Activated naive CD4-positive, alpha-beta T cell treated with anti-CD3 and anti-CD28 coated beads, Interleukin-2, amount 50 U/mL, for 24 hours (primary cell): Measurements from ENCODE around the gene ASF1B.
"Not testable (repeated sequence)": the region's sequence is repeated elsewhere in the genome, so short reads cannot be mapped to it uniquely, and the experiment has no call there.

Source experiments
- H3K27ac Mint-ChIP-seq: one replicate; pipeline ENCODE4 v1.8.0; 2021; ENCODE audit warnings: mild to moderate bottlenecking, mixed read lengths
- H3K27me3 Mint-ChIP-seq: one replicate; pipeline ENCODE4 v1.8.0; 2021; ENCODE audit warnings: mixed read lengths
- H3K36me3 Mint-ChIP-seq: one replicate; pipeline ENCODE4 v1.8.0; 2021; ENCODE audit warnings: mixed read lengths
- H3K4me1 Mint-ChIP-seq: one replicate; pipeline ENCODE4 v1.8.0; 2021; ENCODE audit warnings: mixed read lengths
- H3K4me3 Mint-ChIP-seq: one replicate; pipeline ENCODE4 v1.8.0; 2021; ENCODE audit warnings: mild to moderate bottlenecking, mixed read lengths
- H3K9me3 Mint-ChIP-seq: one replicate; pipeline ENCODE4 v1.8.0; 2021; ENCODE audit warnings: mixed read lengths

Gene ASF1B

GRCh38 chr19:14136509-14137281, at the start of gene ASF1B:
Gene ASF1B (minus strand): TSS chr19:14136589. CDS start chr19:14136456, 133 bp downstream.
- Mint-ChIP-seq H3K4me1 (peaks cover 32% of the 10 kb centered on the region), H3K9me3 (no peaks in the 10 kb centered on the region), H3K27me3 (no peaks in the 10 kb centered on the region), H3K36me3 (peaks cover 8% of the 10 kb centered on the region), H3K4me3 (peak within 1 kb of the TSS; percentile 89), H3K27ac (peak within 1 kb of the TSS; percentile 95)

DNA sequence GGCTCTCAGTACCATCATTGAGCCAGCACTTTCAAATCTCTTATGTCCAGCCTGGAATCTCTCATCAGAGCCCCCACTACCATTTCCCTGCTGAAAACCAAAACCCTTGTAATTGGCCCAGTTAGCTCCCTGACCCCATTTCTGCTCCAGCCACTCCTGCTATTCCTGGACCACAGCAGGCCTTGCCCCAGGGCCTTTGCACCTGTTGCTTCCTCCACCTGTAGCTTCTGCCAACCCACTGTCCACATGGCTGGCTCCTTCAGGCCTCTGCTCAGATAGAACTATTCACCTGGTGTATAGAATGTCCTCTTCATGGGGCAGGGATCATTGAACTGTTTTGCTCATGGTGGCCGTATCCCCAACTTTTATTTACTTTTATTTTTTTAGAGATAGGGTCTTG, 49.3 kb upstream of the ASF1B start:
- not testable (repeated sequence) for H3K27me3 Mint-ChIP-seq, H3K4me1 Mint-ChIP-seq, H3K36me3 Mint-ChIP-seq, H3K27ac Mint-ChIP-seq, H3K9me3 Mint-ChIP-seq, H3K4me3 Mint-ChIP-seq

DNA sequence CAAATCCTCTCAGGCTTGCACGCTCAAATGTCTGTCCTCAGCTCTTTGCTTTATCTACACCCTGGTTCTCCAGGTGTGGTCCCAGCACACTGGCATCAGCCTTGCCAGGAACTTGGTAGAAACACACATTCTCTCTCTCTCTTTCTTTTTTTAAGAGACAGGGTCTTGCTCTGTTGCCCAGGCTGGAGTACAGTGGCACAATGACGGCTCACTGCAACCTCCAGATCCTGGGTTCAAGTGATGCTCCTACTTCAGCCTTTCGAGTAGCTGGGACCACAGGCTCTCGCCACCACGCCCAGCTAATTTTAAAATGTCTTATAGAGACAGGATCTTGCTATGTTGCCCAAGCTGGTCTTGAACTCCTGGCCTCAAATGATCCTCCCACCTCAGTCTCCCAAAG, 48.8 kb upstream of the ASF1B start:
- Mint-ChIP-seq H3K4me1 (no peaks in the 10 kb centered on the region), H3K36me3 (peaks cover 2% of the 10 kb centered on the region), H3K27ac (no peak overlapping the region), H3K27me3 (no peaks in the 10 kb centered on the region), H3K4me3 (no peak overlapping the region), H3K9me3 (no peaks in the 10 kb centered on the region)

DNA sequence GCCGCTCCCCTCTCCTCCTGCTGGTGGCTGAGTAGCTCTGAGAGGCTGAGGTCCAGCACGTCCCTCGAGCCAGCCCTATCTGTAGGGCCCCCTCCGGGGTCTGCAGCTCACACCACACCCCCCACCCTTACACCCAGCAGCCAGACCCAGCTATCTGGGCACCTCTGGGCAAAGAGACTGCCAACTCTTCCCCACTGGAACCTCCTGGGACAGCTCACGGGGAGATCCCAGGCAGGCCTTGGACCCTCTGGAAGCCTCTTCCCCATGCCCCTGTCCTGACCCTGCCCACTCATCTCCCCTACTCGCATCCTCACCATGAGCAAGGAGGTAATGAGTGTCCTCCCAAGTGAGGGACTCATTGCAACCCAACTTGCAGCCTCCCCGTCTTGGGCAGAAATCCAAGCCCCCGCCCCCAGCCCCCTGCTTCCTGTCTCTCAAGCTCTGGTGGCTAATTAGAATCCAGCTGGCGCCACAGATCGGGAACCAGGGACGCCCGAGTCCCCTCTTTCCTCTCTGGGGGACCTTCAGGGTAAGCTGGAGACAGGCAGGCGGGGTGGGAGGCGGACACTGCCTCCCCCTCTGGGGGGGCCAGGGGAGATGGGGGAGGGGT, 47.5 kb upstream of the ASF1B start:
- no peaks in the 10 kb centered on the region for H3K36me3 Mint-ChIP-seq
- no peak overlapping the region for H3K27ac Mint-ChIP-seq
- no peaks in the 10 kb centered on the region for H3K9me3 Mint-ChIP-seq
- no peaks in the 10 kb centered on the region for H3K4me1 Mint-ChIP-seq
- no peaks in the 10 kb centered on the region for H3K27me3 Mint-ChIP-seq
- H3K4me3 Mint-ChIP-seq, result no peak overlapping the region

DNA sequence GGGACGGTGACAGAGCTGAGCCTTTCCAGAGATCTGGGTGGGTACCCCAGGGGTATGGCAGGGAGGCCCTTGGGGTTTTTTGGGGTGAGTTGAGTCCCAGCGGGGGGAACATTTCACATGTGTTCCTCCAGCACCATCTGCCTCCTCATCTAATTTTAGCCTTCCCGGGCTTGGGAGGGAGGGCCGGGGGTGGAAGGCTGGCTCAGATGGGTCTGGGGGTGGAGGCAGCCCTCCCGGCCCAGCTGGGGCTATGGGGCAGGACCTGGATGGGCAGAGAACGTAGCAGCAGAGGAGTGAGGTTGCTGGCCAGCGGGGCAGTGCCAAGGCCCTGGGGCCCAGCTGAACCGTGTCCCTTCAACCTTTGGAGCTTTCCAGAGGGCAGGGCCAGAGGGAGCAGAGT, 46.1 kb upstream of the ASF1B start:
- no peaks in the 10 kb centered on the region for H3K4me1 Mint-ChIP-seq
- no peaks in the 10 kb centered on the region for H3K27me3 Mint-ChIP-seq
- no peaks in the 10 kb centered on the region for H3K36me3 Mint-ChIP-seq
- no peak overlapping the region for H3K4me3 Mint-ChIP-seq
- H3K9me3 Mint-ChIP-seq, result no peaks in the 10 kb centered on the region
- no peak overlapping the region for H3K27ac Mint-ChIP-seq

GRCh38 chr19:14181906-14182305, 45.5 kb upstream of the ASF1B start:
- H3K4me3 Mint-ChIP-seq, result no peak overlapping the region
- H3K4me1 Mint-ChIP-seq, result no peaks in the 10 kb centered on the region
- H3K27ac Mint-ChIP-seq, result no peak overlapping the region
- H3K36me3 Mint-ChIP-seq, result peaks cover 3% of the 10 kb centered on the region
- H3K9me3 Mint-ChIP-seq, result no peaks in the 10 kb centered on the region
- H3K27me3 Mint-ChIP-seq, result no peaks in the 10 kb centered on the region

GRCh38 chr19:14181199-14181598, 44.8 kb upstream of the ASF1B start:
- not testable (repeated sequence) for H3K36me3 Mint-ChIP-seq, H3K4me3 Mint-ChIP-seq, H3K27me3 Mint-ChIP-seq, H3K27ac Mint-ChIP-seq, H3K9me3 Mint-ChIP-seq, H3K4me1 Mint-ChIP-seq

- Mint-ChIP-seq H3K4me1 (peaks cover 7% of the 10 kb centered on the region), H3K27ac (no peak overlapping the region), H3K36me3 (peaks cover 8% of the 10 kb centered on the region), H3K9me3 (no peaks in the 10 kb centered on the region), H3K4me3 (no peak overlapping the region), H3K27me3 (no peaks in the 10 kb centered on the region)
Observed at GRCh38 chr19:14177496-14178074, 41.2 kb upstream of the ASF1B start.

GRCh38 chr19:14175351-14175792, 39.0 kb upstream of the ASF1B start:
- Mint-ChIP-seq H3K27me3 (no peaks in the 10 kb centered on the region), H3K36me3 (peaks cover 21% of the 10 kb centered on the region), H3K4me3 (no peak overlapping the region), H3K4me1 (peaks cover 7% of the 10 kb centered on the region), H3K27ac (peak overlapping the region; percentile 10), H3K9me3 (no peaks in the 10 kb centered on the region)

DNA sequence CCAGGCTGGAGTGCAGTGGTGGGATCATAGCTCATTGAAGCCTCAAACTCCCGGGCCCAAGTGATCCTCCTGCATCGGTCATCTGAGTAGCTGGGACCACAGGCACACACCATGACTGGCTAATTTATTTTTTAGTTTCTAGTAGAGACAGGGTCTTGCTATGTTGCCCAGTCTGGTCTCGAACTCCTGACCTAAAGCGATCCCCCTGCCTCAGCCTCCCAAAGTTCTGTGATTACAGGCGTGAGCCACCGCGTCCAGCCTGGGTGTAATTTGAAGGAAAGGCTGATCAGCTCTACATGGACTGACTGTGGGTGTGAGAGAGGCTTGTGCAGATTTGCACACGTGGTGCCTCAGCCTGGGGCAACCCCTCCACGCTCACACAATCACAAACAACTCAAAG, 38.5 kb upstream of the ASF1B start:
- Mint-ChIP-seq H3K9me3 (no peaks in the 10 kb centered on the region), H3K36me3 (peaks cover 26% of the 10 kb centered on the region), H3K4me3 (no peak overlapping the region), H3K4me1 (peaks cover 7% of the 10 kb centered on the region), H3K27ac (no peak overlapping the region), H3K27me3 (no peaks in the 10 kb centered on the region)

GRCh38 chr19:14168993-14169392, 32.6 kb upstream of the ASF1B start:
- Mint-ChIP-seq H3K4me1 (peaks cover 26% of the 10 kb centered on the region), H3K36me3 (peaks cover 20% of the 10 kb centered on the region), H3K4me3 (no peak overlapping the region), H3K9me3 (no peaks in the 10 kb centered on the region), H3K27ac (peak overlapping the region; percentile 32), H3K27me3 (no peaks in the 10 kb centered on the region)

GRCh38 chr19:14168259-14168972, 32.0 kb upstream of the ASF1B start:
- H3K36me3 Mint-ChIP-seq, result peaks cover 19% of the 10 kb centered on the region
- no peaks in the 10 kb centered on the region for H3K9me3 Mint-ChIP-seq
- no peak overlapping the region for H3K4me3 Mint-ChIP-seq
- peaks cover 26% of the 10 kb centered on the region for H3K4me1 Mint-ChIP-seq
- H3K27ac Mint-ChIP-seq, result peak overlapping the region; percentile 35
- no peaks in the 10 kb centered on the region for H3K27me3 Mint-ChIP-seq

- Mint-ChIP-seq H3K36me3 (peaks cover 19% of the 10 kb centered on the region), H3K27me3 (no peaks in the 10 kb centered on the region), H3K4me3 (peak overlapping the region; percentile 74), H3K27ac (peak overlapping the region; percentile 87), H3K9me3 (no peaks in the 10 kb centered on the region), H3K4me1 (peaks cover 26% of the 10 kb centered on the region)
Observed at GRCh38 chr19:14167576-14168138, 31.3 kb upstream of the ASF1B start.

GRCh38 chr19:14166999-14167575, 30.7 kb upstream of the ASF1B start:
- Mint-ChIP-seq H3K27ac (peak overlapping the region; percentile 87), H3K4me1 (peaks cover 26% of the 10 kb centered on the region), H3K9me3 (no peaks in the 10 kb centered on the region), H3K4me3 (peak overlapping the region; percentile 74), H3K27me3 (no peaks in the 10 kb centered on the region), H3K36me3 (peaks cover 19% of the 10 kb centered on the region)
